COLO829 (cell line): Measurements from ENCODE around the gene USP47.

Source experiments
- DNase-seq: peaks from one replicate; pipeline ENCODE4 v3.0.0; 2012; ENCODE audit warnings: low spot score

The USP47 gene, protein sequence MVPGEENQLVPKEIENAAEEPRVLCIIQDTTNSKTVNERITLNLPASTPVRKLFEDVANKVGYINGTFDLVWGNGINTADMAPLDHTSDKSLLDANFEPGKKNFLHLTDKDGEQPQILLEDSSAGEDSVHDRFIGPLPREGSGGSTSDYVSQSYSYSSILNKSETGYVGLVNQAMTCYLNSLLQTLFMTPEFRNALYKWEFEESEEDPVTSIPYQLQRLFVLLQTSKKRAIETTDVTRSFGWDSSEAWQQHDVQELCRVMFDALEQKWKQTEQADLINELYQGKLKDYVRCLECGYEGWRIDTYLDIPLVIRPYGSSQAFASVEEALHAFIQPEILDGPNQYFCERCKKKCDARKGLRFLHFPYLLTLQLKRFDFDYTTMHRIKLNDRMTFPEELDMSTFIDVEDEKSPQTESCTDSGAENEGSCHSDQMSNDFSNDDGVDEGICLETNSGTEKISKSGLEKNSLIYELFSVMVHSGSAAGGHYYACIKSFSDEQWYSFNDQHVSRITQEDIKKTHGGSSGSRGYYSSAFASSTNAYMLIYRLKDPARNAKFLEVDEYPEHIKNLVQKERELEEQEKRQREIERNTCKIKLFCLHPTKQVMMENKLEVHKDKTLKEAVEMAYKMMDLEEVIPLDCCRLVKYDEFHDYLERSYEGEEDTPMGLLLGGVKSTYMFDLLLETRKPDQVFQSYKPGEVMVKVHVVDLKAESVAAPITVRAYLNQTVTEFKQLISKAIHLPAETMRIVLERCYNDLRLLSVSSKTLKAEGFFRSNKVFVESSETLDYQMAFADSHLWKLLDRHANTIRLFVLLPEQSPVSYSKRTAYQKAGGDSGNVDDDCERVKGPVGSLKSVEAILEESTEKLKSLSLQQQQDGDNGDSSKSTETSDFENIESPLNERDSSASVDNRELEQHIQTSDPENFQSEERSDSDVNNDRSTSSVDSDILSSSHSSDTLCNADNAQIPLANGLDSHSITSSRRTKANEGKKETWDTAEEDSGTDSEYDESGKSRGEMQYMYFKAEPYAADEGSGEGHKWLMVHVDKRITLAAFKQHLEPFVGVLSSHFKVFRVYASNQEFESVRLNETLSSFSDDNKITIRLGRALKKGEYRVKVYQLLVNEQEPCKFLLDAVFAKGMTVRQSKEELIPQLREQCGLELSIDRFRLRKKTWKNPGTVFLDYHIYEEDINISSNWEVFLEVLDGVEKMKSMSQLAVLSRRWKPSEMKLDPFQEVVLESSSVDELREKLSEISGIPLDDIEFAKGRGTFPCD (N-terminal part only)

DNA sequence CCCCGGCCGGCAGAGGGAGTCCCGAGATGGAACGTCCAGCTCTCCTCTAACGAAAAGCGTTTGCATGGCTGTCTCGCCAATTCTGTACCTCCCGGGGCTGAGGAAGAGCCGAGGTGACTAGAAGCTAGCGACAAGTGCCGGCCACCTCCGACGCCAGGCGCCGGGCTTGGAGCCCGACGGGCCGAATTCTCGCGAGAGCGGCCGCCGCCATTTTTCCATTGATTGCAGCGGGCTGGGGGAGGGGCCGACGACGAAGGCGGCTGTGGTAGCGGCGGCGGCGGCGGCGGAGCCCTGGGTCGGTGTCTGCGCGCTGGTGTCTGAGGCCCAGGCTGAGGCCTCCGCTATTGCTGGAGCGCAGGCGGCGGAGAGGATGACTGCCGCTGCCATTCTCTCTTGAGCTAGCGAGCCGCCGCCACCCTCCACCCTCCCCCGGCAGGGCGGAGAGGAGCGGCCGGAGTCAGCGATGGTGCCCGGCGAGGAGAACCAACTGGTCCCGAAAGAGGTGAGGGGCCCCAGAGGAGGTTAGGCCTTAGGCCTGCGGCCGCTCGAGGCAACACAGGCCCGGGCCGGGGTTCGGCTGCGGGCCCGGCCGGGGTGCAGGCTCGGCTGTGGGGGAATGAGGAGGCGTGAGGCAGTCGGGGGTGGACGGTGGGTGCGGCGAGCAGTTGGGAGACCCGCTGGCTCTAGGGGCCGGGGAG is at the start of gene USP47:
Gene USP47 (plus strand): TSS at position 250 of the 698 bp plus-strand sequence. CDS start 214 bp downstream, at position 464.
- peak; percentile 74 for DNase-seq

DNA sequence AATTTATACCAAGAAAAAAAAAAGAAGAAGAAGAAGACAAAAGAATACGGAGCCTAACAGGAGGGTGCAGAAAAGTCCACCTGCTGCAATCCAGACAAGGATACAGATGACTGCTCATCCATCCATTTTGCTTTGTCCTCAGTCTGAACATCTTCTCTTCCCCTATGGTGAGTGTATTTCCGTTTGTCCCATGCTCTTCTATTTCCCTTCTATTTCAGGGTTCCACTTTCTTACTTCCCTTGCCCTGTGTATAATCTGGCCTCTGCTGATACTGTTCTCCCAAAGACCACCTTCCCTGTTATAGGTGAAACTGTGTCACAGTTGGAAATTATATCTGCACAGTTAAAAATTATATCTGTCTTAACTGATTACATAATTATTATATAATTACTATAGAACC is 48.7 kb upstream of the USP47 start:
- no peak for DNase-seq

DNA sequence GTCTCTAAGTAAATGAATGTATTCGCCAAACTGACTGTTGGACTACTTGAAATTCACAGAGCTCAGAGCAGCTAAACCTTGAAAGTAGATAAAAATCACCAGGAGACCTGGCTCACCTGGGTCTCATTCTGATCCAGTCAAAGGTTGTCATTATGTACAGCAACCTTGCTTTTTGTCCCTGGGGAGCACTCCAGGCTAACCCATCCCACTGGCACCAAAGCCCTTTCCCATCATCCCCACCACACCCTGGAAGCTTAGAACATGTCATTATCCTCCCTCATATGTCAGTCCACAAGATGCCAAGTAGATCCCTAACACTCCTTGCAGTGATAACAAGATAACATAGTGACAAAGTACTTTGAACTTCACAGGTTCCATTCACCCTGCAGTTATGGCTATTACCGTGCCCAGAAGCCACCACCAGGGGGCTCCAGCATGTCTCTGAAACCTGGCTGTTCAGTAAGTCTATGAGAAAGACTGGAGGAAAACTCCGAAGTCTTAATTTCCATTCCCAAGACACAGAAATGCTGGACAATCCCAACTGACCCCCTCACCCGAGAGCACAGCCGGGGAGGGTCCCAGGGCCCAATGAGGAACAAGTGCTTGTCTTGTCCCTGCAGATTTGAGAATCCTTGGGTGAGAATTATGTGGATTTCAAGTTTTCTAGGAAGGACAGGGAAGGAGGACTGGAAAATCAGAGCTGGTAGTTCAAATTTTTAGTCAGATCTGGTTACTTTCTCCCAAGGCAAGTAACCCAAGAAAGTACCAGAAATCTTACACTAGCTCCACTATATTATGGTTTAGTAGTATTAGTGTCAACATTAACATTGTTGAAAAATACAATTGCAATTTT is 43.0 kb upstream of the USP47 start:
- peak; percentile 87 for DNase-seq

DNA sequence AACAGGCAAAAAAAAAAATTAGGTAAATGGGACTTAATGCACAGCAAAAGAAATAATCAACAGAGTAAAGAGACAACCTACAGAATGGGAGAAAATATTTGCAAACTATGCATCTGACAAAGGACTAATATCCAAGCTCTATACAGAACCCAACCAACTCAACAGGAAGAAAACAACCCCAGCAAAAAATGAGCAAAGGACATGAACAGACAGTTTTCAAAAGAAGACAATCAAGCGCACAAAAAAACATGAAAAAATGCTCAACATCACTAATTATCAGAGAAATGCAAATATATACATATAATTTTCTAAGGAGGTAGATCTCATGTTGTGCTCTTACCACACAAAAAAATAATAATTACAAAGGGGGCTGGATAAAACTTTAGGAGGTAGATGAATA is 36.5 kb upstream of the USP47 start:
- DNase-seq, result no peak

DNA sequence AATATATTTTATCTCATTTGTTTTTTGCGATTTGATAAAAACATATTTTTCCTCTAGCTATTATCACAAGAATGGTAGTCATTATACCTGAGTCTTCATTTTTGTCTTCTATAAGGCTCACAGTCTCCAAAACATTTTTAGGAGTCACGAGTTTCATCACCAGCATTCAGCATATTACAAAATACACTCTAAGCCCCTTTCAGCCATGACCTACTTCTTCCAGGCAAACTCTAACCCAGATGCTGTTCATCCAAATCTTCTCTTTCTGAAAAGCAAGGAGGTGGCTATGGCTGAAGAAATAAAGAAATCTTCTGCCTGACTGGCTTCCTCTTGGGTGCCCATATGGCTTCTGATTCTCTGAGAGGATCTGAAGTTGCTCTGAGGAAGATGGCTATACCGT is 35.7 kb upstream of the USP47 start:
- no peak for DNase-seq

DNA sequence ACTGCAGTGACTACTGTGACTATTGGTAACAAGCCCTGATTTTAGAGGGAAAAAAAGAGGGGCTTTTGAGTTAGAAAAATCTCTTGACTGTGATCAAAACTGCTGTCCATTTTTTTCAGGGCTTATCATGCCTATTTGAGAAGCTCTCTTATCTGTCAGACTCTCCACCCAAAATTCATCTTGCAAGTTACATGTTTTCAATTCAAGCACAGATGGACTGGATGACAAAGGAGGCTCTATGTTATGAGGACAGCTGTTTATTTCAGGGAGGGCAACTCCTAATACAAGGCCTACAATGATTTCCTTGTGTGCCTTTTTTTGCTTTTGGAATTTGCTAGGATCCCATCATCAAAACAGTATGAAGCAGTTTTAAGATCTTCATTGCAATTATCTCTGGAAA is 35.2 kb upstream of the USP47 start:
- peak; percentile 84 for DNase-seq

DNA sequence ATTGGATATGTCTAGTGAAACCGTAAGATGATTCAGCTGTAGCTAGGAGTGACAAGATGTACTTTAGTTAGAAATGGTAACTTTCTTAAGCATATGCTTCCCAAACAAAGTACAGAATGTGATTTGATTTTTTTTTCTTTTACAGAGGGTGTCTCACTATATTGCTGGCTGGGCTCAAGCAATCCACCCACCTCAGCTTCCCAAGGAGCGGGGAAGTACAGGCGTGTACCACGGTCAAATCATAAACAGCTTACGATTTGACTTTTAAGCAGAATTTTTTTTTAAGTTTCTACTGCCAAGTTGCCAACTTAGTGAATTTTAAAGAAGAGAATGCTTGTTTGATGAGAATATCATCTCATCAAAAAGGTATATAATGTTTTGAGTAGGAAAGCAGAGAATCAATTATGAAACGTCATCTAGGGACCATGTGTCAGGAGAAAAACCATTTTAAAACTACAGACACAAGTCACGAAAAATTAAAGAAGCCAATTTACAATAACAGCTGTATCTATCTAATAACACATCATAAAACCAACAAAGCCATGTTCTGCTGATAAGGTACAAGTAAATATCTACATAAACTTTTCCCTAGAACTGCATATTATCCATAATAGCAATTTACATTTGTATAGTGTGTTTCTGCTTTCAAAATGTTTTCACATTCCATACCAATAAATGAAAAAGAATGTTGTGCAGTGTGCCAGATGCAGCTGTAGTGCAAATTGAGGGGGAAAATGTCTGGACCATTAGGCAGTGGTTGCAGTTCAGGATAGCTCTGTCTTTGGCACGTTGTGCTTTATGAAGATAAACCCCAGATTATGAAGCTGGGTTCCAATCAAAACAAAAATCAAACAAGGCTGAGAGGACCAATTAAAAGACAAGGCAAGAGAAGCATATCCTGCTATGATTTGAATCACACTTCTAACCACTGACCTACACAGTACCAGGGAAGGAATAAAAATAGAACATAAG is 33.7 kb upstream of the USP47 start:
- DNase-seq, result no peak

DNA sequence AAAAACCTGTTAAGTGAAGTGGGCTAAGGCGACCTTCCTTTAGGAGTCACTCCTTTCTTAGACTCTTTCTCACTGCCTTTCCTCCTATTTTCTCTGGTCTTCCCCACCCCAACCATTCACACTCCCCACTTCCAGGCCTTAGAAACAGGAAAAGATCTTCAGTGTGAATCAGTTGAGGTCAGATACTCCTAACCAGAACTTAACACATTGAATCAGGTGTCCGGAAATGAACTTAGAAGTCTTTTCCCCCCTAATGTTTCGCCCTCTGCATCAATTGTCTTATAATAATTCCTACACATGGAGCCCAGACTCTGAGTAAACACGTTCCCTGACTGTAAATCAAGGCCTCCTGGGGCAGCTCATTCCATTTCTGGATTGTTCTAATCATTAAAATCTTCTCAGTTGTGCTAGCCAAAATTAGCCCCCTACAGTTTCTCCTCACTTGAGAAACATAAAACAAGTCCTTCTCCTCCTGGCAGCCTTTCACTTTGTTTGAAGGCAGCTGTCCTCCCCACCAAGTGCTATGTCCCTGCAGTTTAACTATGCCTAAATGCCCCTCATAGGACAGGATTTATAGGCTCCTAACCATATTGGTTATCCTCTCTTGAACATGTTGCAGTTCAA is 32.7 kb upstream of the USP47 start:
- no peak for DNase-seq

DNA sequence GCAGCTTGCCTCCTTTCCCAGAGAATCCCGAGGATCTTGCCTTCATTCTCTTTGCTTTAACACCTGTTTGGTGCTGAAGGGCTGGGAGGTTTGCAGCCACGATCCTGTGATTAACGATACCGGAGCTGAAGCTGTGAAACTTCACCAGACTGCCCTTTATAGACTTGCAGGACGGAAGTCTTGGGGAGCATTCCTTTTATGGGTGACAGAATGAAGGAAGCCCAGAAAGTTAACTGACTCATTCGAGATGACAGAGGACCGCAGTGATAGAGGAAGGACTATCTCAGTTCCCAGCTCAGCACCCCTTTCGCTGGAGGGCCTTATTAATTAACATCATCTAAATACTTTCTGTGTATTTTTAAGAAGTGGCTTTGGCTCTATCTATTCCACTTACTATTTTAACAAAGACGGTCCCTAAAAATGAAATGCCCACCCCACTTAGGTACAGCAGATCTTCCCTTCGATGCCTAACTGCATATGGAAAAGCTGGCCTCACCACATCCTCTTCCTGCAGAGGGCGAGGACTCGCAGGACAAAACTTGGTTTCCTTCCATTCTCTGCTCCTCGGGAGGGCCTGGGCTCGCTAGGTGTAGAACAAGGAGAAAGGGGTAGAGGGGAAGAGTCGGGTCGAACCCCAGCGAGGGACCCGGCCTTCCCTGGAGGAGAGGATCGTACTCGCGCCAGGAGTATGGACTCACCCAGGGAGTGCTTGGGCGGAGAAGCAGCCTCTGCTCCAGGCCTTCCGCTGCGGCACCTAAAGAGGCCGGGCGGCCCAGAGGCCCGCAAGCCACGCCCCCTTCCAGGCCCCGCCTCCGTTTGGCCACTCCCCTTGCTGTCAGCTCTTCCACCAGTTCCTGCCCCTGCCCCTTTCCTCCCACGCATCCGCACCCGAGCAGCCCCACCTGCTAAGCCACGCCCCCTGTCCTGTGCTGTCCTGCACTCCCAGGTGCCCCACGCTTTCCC is 30.7 kb upstream of the USP47 start:
- DNase-seq, result no peak

DNA sequence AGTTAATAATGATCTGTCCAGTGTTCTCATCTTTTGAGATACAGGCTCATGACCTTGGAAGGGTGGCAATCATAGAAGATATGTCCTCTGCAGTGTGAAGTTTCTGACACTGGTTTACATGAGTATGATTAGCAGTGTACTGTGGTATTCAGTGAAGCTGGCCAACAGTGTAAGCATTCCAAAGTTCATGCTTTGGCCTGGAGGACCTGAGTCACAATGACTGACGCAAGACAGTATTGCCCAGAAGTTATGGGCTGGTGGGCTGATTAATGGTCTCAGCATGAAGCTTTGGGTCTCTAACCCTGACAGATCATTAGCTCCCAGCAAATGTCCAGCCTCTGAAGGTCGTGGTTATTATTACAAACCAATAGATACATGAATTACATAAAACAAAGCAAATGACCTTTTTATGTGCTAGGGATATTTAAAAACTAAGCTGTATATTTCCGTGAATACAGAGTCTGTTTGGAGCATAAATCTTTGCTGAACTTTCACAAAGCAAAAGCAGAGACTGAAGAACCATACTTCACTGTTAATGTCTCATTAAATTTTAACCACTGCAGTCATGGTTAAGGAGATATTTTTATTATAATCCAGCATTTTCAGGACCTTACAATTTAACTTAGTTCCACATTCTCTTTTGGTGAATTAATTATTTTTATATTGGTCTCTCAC is 28.3 kb upstream of the USP47 start:
- DNase-seq, result no peak

DNA sequence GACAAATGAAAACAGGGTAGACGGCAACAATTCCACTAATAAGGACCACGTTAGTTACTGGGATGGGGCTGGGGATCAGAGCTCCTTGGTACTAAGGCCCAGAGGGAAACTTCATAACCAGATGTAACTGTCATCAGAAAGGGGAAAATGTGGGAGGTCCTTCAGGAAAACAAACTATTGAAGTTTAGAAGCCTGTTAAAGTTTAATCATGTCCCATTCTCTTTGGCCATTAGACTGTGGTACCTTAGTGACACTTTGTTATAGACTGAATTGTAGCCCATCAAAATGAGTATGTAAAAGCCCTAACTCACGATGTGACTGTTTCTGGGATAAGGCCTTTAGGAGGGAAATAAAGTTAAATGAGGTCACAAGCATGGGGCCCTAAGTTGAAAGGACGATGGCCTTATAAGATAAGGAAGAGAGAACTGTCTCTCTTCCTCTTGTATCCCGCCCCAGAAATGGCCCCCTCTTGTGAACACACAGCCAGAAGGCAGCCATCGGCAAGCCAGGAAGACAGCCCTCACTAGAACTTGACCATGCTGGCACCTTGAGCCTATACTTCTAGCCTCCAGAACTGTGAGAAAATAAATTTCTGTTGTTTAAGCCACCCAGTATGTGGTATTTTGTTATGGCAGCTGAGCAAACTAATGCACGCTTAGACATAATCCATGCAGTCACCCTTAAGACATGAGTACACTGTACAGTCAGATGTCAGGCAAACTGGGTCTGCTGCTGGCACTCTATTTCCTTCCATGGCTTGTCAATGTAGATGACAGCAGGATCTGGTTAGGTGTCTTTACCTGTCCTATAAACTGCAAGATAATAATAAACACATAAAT is 26.9 kb upstream of the USP47 start:
- no peak for DNase-seq

DNA sequence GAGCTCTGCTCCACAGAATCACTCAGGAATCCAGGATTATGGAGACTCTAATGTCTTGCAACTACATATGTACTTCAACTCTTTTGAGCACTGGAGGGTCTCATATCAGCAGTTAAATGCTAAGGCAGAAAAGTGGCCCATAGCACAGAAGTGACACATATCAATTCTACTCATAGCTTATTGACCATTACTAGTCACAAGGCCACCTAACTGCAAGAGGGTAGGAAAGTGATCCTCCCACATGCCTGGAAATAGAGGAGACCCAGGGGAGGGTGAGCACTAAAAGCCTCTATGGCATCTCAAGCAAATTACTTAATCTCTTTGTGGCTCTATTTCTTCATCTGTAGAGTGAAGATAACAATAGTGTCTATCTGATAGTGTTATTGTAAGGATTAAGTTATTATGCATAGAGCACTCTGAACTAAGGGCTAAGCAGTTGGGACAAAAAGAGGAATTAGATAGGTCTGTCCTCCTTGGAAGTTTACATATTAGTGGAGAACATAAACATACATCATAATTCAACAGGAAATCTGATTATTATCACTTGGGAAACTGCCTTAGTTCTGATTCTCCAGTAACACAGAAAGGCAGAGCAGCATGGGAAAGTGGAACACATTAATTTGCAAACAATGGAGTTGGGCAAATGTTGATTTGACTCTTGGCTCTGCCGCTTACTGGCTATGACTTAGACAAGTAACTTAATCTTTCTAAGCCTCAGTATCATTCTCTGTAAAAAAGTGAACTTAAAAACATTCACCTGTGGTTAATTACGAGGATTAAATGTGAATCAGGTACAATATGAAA is 25.1 kb upstream of the USP47 start:
- DNase-seq, result no peak

DNA sequence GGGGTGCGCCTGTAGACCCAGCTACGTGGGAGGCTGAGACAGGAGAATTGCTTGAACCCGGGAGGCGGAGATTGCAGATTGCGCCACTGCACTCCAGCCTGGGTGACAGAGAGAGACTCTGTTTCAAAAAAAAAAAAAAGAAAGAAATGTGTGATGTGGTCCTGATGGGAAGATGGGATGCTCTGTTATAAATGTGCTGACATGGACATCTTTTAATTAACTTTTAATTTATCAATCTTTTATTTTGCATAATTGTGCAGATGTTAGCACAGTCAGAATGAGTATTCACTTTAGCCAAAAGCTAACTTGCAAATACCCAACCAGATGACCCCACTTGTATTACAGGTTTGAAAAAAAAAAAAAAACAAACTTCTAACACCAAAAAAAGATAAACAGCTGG is 23.8 kb upstream of the USP47 start:
- DNase-seq, result no peak

DNA sequence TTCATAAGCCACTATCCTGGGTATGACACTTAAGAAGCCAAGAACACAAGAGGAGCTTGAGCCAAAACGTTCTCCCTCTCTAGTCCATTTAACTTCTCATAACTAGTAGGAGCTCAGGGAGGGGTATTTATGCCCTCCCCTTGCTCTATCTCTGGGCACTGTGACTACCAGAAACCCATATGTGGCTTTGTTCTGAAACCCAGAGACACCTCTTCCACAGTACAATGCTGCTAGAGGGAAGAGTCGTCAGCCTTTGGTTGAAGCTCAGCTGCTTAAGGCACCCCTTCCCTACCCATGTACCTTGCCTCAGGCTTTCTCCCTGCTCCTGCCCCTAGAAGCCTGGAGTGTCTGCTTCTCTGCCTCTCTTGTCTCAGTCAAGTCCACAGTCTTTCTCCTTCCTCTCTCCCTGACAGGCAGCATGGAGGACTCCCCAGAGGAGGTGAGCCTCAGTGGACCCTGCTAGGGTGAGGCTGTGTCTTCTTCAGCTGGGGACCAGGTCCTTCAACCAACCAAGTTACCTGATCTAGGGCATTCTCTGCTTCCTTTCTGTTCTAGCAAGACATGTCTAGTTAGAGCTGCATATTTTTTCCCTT is 23.1 kb upstream of the USP47 start:
- no peak for DNase-seq

DNA sequence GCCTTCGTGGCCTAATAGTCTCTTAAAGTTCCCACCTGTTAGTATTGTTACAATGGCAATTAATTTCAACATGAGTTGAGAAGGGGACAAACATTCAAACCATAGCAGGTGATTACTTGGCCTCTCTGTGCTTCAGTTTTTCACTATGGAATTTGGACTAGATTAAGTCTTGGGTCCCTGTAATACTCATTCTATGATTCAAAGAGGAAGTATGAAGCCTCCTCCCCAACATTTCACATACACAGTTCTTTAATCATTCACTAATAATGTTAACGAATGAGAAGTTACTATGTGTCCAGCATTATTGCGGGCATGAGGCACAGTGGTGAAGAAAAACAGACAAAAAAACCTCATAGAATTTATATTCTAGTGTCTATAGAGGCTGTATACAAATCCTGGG is 19.9 kb upstream of the USP47 start:
- DNase-seq, result no peak
